ENCODE data around the gene TCEANC.

- no peak for TF ChIP-seq CTCF (IDR thresholded peaks at IDR 0.05; ENCODE audit: poor library complexity)
- TF ChIP-seq EZH2phosphoT487 (IDR thresholded peaks at IDR 0.05; ENCODE audit: low read depth, severe bottlenecking, unreplicated experiment): no peak
Observed at GRCh38 chrX:13652850-13653693, at the start of gene TCEANC.
